ENCODE data around the gene IGFBP2.

DNA sequence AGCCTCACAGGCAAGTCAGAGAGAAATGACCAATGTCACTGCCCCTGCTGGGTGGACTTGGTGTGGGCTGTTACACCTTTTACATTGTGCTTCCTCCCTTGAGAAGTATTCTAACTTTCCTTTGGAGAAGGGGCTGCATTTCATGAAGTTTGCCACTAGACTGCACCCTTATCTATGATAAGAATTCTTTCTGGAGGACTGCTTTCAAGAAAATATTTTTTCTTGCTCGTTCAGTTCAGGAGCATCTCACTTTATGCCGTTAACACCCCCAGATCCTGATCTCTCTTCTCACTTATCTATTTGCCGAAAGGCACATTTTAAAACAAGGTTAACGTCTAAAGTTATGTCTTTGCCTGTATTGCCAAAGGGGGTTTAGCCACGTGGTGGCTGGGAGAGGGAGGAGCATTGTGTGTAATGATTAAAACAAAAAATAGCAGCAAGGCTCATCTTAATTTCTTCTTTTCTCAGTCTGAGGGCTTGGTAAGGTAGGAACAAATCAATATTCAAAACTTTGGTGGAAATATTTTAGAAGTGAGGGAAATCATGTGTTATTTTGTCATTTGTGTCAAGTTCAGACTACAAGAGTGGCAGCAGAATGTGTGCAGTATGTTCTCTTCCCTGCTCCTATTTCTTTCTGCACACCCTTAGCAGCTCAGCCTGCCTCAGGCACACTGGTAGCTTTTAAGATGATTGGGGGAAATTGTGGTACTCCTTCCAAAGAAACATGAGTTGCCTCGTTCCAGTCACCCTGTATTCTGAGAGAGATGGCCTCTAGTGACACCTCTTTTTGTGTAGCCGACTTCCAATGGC, 63.7 kb downstream of the IGFBP2 start:
- TF ChIP-seq POLR2A (IDR thresholded peaks at IDR 0.05) (no peak), CTCF (IDR thresholded peaks at IDR 0.05) (peak in 2 of 3 donors; percentile 47 to 61), POLR2AphosphoS5 (IDR thresholded peaks at IDR 0.05) (no peak)

Data from breast epithelium (tissue), 3 donors.